GM12801 (cell line): ENCODE data around the gene CYP4A11.

Experiments
- TF ChIP-seq, protein P1 (sequence below): IDR thresholded peaks from one replicate; pipeline ENCODE4 v1.5.1; 2011; ENCODE audit warnings: control low read depth; ENCODE audit not compliant: insufficient read length; ENCODE audit errors: extremely low read depth

Gene CYP4A11

DNA sequence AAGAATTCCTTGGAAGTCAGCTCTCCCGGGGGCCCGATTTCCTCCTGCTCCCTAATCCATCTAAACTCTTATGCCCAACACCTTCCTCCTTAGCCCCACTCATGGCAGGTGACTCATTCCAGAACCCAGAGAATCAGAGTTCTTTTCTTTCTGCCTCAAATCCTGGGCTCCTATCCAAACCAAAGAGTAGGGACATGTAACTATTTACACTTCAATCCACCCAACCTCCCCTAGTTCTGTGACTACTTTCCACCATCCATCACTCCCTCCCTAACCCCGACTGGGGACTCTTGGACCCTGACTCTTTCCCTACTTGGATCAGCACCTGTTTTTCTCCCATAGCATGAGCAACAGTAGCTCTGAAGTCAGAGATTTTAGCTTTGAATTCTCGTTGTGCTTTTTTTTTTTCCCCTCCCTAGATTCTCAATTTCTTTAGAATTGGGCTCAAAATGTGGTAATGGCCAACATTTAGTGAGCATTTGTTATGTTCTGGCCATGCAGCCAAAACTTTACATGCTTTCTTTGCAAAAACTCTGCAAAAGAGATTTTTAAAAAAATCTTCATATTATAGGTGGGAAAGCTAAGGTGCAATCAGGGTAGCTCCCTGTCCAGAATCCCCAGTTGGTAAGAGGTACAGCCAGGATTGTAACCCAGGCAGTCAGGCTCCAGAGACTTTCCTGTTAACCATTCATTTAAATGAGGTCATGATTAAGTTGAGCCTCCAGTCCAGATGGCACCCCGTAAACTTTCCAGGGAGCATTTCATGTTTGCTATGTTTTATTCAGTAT is 7.5 kb upstream of the CYP4A11 start:
- TF ChIP-seq, protein P1, sequence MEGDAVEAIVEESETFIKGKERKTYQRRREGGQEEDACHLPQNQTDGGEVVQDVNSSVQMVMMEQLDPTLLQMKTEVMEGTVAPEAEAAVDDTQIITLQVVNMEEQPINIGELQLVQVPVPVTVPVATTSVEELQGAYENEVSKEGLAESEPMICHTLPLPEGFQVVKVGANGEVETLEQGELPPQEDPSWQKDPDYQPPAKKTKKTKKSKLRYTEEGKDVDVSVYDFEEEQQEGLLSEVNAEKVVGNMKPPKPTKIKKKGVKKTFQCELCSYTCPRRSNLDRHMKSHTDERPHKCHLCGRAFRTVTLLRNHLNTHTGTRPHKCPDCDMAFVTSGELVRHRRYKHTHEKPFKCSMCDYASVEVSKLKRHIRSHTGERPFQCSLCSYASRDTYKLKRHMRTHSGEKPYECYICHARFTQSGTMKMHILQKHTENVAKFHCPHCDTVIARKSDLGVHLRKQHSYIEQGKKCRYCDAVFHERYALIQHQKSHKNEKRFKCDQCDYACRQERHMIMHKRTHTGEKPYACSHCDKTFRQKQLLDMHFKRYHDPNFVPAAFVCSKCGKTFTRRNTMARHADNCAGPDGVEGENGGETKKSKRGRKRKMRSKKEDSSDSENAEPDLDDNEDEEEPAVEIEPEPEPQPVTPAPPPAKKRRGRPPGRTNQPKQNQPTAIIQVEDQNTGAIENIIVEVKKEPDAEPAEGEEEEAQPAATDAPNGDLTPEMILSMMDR = no peak

DNA sequence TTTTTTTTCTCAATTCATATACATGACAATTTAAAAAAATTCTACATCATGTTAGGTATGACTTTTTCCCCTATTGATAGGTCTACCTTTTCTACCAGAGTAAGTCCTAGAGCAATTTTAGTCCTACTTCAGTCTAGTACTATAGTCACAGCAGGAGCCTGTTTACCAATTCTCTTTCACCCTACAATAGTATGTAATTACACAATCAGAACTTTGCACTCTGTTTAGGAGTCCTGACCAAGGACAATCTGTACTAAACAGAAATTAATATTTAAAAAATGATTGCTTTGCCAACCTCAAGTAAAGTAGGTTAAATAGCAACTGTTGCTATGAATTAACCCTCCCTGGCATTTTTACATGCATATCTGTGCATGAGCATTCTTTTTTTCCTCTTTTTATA is 810 bp upstream of the CYP4A11 start:
- TF ChIP-seq, protein P1 = no peak

DNA sequence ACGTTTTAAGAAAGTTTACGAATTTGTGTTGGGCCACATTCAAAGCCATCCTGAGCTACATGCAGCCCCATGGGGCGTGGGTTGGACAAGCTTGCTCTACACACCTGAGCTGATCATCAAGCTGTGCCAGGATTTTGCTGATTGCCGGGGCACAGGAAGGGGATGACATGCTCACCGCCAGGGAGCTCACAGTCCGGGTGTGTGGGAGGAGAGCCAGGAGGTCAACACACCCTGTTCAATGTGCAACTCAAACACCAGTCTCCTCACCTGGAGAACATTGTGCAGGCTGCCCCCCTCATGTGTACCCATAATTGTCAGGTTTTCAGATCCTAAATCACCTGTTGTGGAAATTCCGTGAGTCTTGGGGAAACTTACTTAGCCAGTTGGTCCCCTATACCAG is 969 bp downstream of the CYP4A11 start:
- TF ChIP-seq, protein P1 = no peak

DNA sequence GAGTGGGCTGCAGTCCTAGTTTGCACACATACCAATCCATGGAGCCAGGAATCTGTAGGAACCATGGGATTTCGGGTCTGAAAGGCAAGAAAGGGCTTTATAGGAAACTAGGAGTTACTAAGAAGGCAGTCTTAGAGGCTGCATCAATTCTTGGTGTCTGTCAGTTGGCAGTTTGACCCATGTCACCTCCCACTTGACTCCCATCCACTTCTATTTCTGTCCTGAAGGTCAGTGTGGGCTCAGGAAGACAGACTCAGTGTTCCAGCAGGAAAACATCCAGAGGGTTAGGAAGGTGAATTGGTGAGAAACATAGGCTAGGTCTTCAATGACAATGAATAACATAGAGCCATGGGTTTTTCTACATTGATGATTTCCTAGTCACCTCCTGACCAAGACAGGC is 4.0 kb downstream of the CYP4A11 start:
- TF ChIP-seq, protein P1 = no peak

DNA sequence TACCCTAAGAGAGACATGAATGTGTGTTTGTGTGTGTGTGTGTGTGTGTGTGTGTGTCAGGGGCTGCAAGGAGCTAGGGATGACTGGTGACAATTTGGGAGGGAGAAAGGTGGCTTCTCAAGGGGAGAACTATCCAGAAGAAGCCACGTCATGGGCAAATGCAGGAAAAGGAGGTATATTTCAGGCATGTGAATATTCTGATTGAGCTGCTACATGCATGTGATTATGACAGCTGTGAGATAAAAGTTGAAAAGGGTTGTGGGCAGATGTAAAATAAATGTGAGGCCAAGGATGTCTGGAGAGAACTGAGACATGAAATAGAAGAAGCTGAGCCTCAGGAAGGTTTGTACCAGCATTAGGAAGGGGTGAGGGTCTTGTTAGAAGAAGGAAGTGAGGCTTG is 4.5 kb downstream of the CYP4A11 start:
- TF ChIP-seq, protein P1 = no peak

DNA sequence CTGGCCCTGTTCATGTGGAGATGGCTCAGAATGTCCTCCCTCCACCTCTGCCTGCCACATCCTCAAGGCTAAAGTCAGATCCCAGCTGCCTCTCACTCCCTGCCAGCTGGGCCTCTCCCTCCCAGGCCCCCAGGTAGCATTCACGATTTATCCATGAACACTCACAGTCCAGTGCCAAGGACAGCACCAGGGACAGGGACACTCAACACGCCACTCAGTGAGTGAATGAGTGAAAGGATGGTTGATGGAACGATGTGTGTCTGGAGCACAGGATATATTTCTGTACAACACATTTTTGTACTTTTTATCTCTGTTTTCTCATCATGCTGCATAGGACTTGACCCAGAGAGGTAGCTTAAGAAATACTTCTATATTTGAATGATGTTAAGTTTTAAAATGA is 10.1 kb downstream of the CYP4A11 start:
- TF ChIP-seq, protein P1 = no peak

DNA sequence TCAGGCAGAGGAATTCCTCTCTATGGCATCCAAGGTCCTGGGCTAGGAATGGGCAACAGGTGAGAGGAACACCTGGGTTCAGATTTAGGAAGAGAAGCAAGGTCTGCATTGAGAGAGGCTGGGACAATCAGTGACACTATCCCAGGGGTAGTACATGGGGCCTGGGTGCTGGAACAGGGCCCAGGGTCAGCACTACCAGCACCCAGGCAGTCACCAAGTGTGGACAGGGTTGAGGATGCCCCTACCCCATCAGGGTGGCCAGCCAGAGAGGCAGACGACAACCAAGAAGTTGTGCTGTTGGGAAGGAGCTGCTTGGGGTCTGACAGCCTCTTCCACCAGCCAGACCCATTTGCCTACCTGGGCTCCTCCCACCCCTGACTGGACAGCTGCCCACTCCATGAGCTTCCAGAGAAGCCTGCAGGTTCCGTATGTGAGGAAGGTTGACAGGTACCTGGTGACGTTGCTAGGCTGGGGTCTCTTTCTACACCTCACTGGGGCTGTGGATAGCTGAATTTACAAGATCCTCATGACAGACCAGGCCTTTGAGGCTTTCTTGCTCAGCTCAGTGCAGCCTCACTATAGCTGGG is 13.9 kb downstream of the CYP4A11 start:
- TF ChIP-seq, protein P1 = no peak
